NCI-H146 treated with DMSO at 0.1 percent for 48 hours (cell line): ENCODE results near the gene AMELX.

Source experiments
- DNase-seq: peaks from one replicate; lab custom pipeline; 2025; ENCODE audit not compliant: unreplicated experiment; lab: John Stamatoyannopoulos, UW

The AMELX gene

DNA sequence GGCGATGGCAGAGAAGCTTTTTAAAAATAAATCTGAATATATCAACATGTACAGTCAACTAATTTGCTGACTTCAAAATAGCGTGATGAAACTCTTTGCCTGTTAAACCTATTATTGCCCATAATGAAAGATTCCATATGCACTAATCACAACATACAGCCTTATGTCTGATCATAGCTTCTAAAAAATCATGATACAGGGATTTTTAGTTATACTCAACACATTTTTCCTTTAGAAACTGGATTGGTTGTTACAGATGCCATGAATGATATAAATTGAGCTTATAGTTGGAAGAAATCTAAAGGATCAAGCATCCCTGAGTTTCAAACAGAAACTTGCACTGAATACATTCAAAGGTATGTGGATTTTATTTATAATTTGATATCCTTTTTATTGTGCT lies at the start of gene AMELX:
Gene AMELX, plus strand, starts transcription at position 301 of the 400 bp plus-strand sequence. CDS start 1,376 bp downstream, outside the sequence.
- no peak for DNase-seq

DNA sequence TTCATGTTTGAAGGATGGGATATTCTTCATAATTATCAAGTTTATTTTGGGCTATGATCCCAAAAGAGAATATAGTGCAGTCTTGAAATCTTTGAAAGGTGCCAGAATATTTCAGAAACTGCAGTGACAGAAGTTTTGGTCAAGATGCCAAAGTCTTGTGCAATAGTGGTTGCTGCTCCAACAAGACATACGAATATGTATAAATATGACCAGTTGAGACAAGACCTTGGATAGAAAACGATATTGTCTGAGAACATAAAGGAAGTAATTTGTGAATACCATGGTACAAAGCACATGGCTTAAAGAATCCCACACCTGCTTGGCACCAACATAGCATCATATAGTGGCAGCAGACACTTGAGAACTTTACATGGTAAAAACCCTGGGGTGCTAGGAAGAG lies 48.6 kb upstream of the AMELX start:
- no peak for DNase-seq

DNA sequence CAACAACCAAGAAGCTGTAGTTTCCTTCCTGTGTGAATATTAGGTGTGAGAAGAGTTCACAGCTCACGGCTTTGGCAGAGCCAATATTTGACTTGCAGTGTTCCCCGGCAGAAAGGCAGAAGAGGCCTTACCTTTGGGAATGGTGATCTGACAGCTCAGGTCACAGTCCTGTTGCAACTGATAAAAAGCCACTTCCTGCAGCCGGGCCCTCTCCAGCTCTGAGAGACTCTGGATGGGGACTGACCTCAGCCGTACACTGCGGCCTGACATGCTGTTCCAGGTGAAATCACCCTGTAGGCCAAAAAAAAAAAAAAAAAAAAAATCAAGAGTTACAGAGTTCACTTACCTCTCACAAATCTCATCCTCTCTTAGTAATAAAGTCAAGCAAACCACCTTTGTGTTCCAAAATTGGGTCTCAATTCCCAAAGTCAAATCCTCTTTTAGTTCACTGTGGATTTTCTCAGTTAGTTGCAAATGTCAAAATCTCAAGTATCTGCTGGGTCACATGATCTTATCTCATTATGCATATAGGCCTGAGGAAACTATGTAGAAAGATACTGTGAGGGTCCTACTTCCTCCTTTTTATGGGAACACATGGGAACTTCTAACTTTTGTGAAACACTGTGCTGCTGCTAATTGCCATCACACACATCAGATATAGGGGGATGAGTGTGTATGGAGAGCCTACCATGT lies 38.6 kb upstream of the AMELX start:
- no peak for DNase-seq

DNA sequence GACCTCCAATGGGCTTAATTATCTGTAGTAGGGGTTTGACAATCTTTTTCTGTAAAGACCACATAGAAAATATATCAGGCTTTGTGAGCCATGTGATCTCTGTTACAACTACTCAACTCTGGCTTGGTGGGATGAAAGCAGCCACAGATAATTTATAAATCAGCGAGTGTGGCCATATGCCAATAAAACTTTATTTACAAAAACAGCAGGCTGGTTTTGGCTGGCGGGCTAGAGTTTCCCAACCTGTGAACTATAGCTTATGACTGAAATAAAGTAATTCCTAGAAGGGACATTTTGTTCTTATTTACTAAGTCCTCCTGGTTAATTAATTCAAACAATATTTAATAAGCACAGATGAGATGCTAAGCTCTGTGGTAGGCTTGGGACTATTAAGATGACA lies 35.9 kb upstream of the AMELX start:
- no peak for DNase-seq

DNA sequence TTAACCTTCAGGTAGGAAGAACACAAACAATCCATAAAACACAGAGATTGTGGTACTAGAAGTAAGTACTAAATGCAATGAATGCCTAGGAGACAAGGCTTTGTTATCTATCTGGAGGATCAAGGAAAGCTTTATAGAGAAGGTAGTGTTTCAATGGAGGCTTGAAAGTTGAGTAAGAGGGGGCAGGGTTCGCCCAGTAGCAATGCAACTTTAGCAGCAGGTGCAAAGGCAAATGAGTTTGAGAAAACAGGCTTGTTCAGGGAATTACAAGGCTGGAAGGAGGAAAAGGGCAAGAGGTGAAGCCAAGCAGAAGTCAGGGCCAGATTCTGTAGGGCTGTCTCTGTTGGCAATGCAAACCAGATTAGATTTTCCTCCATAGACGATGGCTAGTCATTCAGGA lies 35.5 kb upstream of the AMELX start:
- DNase-seq, result no peak

DNA sequence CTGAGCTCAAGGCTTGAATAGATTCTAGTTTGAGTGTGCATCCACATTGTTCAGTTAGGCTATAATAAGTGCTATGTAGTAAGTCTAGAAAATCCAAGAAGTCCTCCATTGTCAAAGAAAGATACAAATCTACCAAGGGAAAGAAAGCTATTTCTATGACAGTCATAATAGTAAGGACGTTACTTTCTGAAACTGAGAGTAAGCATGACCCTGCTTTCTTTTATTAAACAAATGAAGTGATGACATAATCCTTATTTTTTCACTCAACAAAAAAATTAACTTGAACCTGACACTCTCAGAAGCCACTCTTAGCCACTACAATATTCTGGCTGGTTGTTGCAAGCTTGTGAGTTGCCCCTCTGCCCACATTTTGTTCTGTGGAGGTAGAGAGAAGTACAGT lies 33.8 kb upstream of the AMELX start:
- DNase-seq, result no peak

DNA sequence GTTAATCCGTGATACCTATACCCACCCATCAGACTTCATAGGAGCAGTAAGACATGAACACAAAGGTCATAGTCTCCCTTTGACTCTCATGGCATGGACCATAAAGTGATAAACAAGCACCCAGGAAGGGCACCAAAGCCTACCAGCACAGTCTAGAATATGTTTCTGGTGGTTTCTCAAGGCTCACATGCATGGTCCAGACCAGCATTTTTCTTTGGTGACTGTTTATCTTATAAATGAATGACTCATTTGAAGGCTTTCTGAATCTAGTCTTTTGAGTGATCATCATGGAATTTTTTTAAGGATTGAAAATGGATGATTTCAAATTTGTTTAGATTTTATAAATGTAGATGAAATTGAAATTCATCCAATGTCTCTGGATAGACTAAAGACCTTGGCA lies 32.0 kb upstream of the AMELX start:
- no peak for DNase-seq

DNA sequence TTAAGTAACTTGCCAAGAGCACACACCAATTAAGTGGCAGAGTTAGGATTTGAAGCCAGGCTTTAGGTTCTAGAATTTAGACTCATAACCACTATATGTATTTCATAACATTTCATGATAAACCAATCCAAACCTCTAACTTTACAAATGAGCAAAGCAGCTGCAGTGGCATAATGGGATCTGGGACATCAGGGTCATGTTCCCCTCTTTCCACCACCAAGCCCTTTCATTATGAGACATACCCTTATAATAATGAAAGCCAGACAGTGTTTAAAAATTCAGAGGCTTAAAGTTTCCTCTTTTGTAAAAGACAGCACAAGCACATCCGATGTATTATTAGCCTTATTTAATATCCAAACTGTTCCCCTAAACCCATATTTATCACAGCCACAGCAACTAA lies 28.3 kb upstream of the AMELX start:
- no peak for DNase-seq

DNA sequence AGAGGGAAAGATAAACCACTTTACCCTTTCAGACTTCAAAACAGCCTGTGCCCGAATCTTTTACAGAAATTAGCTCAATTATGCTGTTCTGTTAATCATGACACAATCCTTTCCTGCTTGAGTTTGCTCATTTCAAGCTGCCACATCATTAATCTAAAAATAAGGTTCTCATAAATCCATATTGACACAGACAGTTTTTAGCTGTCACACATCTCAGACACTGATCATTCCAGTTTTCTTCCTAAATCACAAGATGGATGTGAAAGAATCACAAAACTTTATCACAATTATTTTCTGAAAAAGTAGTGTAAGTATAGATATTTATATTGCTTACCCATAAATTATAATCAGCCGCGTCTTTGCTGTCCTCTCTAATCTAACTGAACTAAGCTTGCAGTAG lies 27.9 kb upstream of the AMELX start:
- no peak for DNase-seq

DNA sequence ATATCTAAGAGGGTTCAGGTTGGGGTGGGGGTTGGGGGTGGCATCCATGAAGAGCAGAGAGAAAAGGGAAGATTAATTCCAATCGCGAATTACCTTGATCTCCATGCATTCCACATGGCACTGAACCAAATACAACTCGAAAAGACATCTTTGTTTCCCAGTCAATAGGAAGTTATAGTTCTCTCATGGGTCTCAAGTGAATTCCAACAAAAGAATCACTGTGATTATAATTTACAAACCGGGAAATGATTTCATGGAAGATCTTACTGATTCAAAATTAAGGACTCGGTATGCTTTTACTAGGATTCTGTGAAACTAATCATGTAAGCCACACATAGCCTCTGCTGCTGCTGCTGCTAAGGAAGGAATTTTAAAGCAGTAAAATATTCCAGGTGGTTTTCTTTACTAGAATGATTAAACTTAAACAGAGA lies 26.6 kb upstream of the AMELX start:
- DNase-seq, result no peak

DNA sequence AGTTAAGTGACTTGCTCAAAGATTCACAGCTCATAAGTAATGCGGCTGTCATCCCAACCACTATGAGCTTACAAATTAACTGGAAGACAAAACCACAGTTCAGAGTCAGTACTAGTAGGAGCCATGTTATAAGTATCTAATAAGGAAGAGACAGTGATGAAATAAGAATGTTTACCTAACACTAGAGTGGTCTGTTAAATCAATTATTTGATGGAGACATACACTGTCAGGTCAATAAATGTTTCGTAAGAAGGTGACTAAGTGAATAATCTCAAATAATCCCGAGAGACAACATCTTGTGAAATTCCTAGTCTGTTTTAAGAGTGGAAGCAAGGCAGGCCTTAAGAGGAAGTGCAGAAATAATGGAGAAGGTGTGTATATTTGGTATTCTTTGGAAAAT lies 25.8 kb upstream of the AMELX start:
- DNase-seq, result no peak

DNA sequence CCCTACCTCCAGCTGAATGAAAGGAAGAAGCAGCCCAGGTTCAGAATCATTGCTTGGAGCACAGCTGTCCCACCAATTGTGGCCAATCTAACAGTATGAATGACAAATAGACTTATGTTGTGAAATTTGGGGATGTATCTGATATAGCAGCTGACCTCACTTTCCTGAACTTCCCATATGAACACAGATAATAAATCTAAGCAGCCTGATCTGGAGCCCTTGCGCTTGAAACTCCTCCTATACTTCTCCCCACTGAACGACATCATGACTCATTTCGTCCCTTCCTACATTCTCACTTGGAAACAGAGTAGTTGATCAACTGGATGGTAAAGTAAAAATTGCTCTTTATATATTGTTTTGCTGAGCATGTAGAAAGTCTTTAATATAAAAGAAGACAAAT lies 24.2 kb upstream of the AMELX start:
- no peak for DNase-seq

DNA sequence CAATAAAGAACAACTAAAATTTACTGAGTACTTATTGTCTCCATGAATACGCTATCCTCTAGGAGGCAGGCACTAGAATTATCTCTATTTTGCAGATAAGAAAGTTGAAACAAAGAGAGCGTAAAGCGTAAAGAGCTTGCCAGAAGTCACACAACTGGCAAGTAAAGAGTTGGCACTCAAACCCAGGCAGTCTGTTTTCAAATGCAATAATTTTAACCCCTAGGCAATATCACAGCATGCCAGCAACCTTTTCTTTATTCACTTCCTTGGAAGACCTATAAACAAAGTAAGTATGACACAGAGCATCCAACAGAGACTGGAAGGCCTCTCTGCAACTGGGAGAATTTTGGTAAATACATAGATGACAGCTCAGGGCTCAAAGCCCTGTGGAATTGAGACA lies 23.2 kb upstream of the AMELX start:
- DNase-seq, result no peak

DNA sequence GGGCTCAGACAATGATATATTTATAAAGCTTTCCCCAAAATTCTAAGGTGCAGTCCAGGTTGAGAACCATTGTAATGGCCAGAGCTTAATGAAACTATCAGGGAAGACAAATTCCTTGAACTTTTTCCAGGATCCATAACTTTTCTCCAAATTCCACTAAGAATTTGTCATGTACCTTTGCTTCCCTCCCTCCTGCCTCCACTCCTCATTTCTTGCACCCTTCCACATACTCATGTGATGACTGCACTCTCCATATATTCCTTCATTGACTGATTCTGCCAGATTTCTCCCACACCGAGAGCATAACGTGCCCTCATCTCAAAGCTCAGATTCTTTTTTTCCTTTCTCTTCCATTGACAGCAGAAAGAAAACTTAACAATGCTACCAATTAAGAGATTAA lies 20.9 kb upstream of the AMELX start:
- no peak for DNase-seq

DNA sequence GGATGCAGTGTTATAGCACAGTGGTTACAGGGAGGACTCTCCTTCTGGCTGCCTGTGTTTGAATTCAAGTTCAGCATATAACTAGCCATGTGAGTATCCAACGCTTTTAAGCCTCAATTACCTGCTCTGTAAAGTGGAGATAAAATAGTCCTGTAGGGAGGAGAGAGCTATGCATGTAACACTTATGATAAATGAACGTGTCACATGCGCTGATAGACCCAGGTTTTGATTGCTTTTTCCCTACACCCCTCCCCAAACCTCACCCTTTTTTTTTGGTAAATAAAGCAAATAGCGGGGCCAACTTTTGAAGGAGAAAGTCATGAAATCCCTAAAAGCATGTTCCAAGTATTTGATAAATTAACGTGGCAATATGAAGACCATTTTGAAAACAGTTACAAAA lies 20.4 kb upstream of the AMELX start:
- no peak for DNase-seq

DNA sequence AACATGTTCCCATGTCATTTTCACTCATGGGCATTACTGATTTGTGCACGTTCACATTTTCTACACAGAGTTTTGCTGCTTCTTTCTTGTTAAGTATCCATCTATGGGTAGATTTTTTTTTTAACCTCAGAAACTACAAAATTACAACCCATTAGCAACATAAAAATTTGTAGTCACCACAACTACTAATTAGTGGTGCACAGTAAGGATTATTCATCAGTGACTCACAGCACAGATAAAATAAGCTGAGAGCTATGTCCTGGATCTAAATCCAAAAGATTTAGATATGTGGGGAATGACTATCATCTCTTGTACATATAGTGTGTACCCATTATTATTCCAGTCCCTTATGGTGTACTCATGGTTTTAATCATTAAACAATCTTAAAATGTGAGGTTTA lies 19.7 kb upstream of the AMELX start:
- no peak for DNase-seq

DNA sequence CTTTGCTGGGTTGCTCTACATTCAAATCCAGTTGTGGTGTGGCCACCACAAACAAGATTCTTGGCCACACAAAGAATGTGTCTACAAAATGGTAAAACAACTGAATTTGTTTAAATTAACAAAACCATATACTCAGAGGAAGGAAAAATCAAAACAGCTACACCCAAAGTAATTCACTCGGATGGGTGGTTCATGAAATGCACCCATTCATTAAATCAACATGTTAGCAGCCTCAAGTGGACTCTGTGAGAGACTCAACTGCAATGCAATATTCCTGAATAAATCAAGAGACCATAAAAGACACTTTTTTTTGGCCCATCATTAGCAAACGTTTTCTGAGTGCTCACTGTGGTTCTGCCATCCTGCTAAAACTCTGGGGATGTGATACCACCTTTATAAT lies 11.2 kb upstream of the AMELX start:
- no peak for DNase-seq

DNA sequence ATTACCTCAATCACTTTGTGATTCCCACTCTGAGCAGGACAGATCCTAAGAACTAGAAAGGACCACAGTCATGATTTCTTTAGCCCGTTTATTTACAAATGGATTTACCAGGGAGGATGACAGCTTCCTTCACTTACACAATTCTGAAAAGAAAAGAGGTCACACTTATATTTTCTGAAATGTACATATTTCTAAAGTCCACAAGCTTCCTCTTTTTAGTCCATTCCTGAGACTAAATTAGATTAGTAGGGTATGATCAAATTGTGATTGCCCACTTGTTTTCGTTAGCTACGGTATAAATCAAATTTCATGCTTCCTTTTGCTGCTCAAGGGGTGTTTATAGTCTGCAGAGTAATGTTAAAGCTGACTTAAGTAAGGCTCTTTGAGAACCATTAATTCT lies 7.6 kb upstream of the AMELX start:
- DNase-seq, result no peak

DNA sequence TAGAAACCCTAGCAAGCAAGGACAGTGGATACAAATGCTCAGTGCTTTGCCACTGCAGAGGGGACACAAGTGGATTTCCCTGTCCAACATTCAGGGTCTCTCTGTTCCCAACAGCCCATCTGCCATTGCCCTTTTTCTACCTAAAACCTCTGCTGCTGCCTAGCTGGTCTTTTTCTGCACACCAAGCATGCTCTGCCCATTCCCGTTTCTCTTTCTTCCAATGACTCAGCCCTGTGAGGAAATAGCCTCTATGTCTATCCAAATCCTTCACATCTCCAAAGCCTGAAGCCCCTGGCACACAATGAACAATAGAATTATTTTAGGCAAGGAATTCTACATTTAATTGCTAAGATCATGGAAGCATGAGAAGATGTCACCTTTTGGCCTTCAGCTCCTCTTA lies 5.7 kb upstream of the AMELX start:
- no peak for DNase-seq

DNA sequence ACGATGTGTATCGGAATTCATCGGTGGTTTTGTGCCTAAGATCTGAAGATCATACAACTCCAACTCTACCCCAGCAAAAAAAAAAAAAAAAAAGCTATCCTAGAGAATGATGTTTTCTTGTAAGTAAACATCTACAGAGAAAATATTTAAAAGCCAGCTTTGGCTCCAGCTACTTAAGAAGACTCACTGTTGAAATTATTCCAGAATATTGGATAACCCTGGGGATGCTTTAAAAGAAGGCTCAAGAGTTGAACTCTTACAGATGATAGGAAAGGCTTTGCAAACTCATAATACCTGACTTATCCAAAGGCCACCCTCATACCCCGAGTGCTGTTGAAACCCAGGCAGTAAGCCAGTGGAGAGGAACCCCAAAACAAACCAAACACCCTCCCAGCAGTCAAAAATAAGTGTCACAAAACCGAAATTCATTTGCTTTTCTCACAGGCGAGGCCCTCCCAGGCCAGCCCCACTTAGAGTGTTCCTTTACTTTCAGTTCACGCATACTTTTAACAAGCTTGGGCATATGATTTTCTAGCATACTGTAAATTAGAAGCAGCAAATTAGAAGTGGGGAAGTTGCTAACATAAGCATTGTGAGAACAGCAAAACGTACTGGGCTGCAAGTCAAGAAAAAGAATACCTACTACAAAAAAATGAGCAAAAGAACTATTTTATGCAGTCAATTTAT lies 2.7 kb upstream of the AMELX start:
- no peak for DNase-seq

DNA sequence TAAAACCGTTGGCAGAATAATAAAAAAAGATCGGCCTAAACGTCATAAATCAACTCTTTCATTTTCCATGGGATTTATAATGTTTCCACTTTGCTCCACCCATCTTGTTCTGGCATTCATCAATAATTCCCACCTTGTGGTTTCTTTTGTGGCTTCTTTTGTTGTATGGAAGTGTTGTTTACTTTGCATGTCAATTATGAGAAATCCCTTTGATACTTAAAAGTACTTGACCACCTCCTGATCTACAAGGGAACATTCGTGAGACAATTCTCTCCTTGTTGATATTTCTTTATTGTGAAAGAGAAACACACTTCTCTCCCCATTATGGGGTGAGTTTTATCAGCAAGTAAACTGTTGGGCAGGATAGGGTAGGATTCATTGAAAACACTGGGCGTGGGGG lies 2.8 kb downstream of the AMELX start:
- no peak for DNase-seq

DNA sequence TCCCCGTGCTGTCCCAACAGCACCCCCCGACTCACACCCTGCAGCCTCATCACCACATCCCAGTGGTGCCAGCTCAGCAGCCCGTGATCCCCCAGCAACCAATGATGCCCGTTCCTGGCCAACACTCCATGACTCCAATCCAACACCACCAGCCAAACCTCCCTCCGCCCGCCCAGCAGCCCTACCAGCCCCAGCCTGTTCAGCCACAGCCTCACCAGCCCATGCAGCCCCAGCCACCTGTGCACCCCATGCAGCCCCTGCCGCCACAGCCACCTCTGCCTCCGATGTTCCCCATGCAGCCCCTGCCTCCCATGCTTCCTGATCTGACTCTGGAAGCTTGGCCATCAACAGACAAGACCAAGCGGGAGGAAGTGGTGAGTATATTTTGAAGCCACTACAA lies 5.4 kb downstream of the AMELX start:
- no peak for DNase-seq

DNA sequence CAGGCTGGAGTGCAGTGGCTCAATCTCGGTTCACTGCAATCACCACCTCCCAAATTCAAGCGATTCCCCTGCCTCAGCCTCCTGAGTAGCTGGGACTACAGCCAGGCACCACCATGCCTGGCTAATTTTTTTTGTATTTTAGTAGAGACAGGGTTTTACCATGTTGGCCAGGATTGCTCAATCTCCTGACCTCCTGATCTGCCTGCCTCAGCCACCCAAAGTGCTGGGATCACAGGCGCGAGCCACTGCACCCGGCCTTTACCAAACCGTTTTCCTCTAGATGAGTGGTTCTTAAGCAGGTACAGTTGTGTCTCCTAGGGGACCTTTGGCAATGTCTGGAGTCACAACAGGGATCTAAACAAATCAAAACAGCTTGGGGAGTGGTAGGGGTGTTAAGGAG lies 11.6 kb downstream of the AMELX start:
- DNase-seq, result no peak
